HepG2 (cell line): ENCODE results near the gene LOX. TPM values are rescaled to one million over a fixed set of nuclear protein-coding genes. Genes with fewer than 3 reads are reported as not detected.
"Not testable (repeated sequence)": the region's sequence is repeated elsewhere in the genome, so short reads cannot be mapped to it uniquely, and the experiment has no call there.

ENCODE experiments used
- ATAC-seq: fragments of 200-7000 bp; cut with Tn5 transposase; 3 replicates; pipeline ENCODE4 v1.9.1; 2020; ENCODE audit warnings: mild to moderate bottlenecking, moderate library complexity
- BruUV-seq: library from RNA; stranded (reverse); fragments of 400-500 nt; replicated peaks from 2 replicates; lab custom pipeline; 2021; lab: Mats Ljungman, UMichigan
- CTCF ChIA-PET: fragments of 300-600 bp; formaldehyde crosslinking; extraction: SDS; loops from one replicate; lab custom pipeline; 2021; ENCODE audit warnings: low total read pairs, inconsistent platforms, low intra/inter-chr PET ratio; lab: Yijun Ruan, JAX
- POLR2A ChIA-PET: fragments of 350-600 bp; sonication (Branson Sonifier 250); formaldehyde crosslinking; loops from one replicate; lab custom pipeline; 2020; ENCODE audit warnings: antibody characterized with exemption, inconsistent platforms; lab: Yijun Ruan, JAX
- DNase-seq: peaks from one replicate; pipeline ENCODE4 v3.0.0-alpha.2; 2015; ENCODE audit warnings: low spot score
- FAIRE-seq: peaks from 3 replicates; lab custom pipeline; 2011; peaks lifted over from hg19 to GRCh38; lab: Jason Lieb, UNC
- H2AFZ ChIP-seq: one replicate; pipeline ENCODE4 v1.6.1; 2011; ENCODE audit warnings: low read length, inconsistent platforms
- H3K27ac ChIP-seq: fragments of 300-600 bp; 3 replicates; pipeline ENCODE4 v1.8.0; 2011; ENCODE audit warnings: mixed run types, mild to moderate bottlenecking, mixed read lengths, low read length, inconsistent platforms; ENCODE audit not compliant: insufficient read depth; ENCODE audit errors: extremely low read length
- H3K27me3 ChIP-seq, 2 experiments: fragments of 200-600 bp in 1 of 2; 2 replicates in 1 of 2; 3 replicates in 1 of 2; pipeline versions ENCODE4 v1.6.0 to v1.8.0; 2011; ENCODE audit warnings: low read length in 2 of 2, mild to moderate bottlenecking in 2 of 2, moderate library complexity in 2 of 2, inconsistent platforms in 1 of 2; ENCODE audit not compliant: insufficient read depth in 2 of 2, control insufficient read depth in 1 of 2
- H3K36me3 ChIP-seq, 2 experiments: fragments of 200-600 bp in 1 of 2; replicated peaks in 1 of 2; 2 replicates in 1 of 2; 3 replicates in 1 of 2; pipeline versions ENCODE4 v1.5.1 to v1.8.0; 2011; ENCODE audit warnings: low read length in 2 of 2, inconsistent platforms in 1 of 2; ENCODE audit not compliant: insufficient read depth in 2 of 2, control insufficient read depth in 1 of 2
- H3K4me1 ChIP-seq: 2 replicates; pipeline ENCODE4 v1.5.1; 2012; ENCODE audit warnings: low read length, inconsistent platforms; ENCODE audit not compliant: insufficient read depth
- H3K4me2 ChIP-seq: 2 replicates; pipeline ENCODE4 v1.6.0; 2011; ENCODE audit warnings: low read depth, low read length, inconsistent platforms
- H3K4me3 ChIP-seq, 3 experiments: fragments of 200-600 bp in 1 of 3; sonication (generic), shearing (Covaris generic) in 1 of 3; replicated peaks in 1 of 3; 2 replicates each; pipeline ENCODE4 v1.5.1; 2011 to 2016; ENCODE audit warnings: low read length in 3 of 3, inconsistent platforms in 2 of 3, low read depth in 2 of 3, mild to moderate bottlenecking in 2 of 3, control low read depth in 1 of 3, mixed read lengths in 1 of 3; ENCODE audit not compliant: insufficient read depth in 1 of 3
- H3K79me2 ChIP-seq: one replicate; pipeline ENCODE4 v1.6.1; 2011; ENCODE audit warnings: low read length, inconsistent platforms; ENCODE audit not compliant: insufficient read depth
- H3K9ac ChIP-seq: 2 replicates; pipeline ENCODE4 v1.6.0; 2011; ENCODE audit warnings: mild to moderate bottlenecking, low read depth, low read length, inconsistent platforms; ENCODE audit not compliant: insufficient read depth
- H3K9me3 ChIP-seq: 2 replicates; pipeline ENCODE4 v1.5.1; 2012; ENCODE audit warnings: mild to moderate bottlenecking, low read length
- H4K20me1 ChIP-seq: 2 replicates; pipeline ENCODE4 v1.6.0; 2011; ENCODE audit warnings: inconsistent platforms, mild to moderate bottlenecking, low read length, moderate library complexity; ENCODE audit not compliant: insufficient read depth
- MAFF ChIP-seq: IDR thresholded peaks from 2 replicates; pipeline ENCODE4 v1.6.1; 2011; ENCODE audit warnings: low read depth, low read length, improper control_type of control experiment
- MAFK ChIP-seq, 2 experiments: IDR thresholded peaks in 1 of 2; conservative IDR thresholded peaks in 1 of 2; 2 replicates each; pipeline ENCODE4 v1.6.1; 2011; ENCODE audit warnings: improper control_type of control experiment in 2 of 2, low read length in 2 of 2
- YY1 ChIP-seq: IDR thresholded peaks from 2 replicates; pipeline ENCODE4 v1.6.1; 2011; ENCODE audit warnings: low read length, low read depth, moderate library complexity, mild to moderate bottlenecking; ENCODE audit not compliant: insufficient read depth, insufficient replicate concordance
- ZNF296 ChIP-seq: sonication (generic); formaldehyde crosslinking; conservative IDR thresholded peaks from 2 replicates; pipeline ENCODE4 v1.5.0; 2020; ENCODE audit warnings: mild to moderate bottlenecking, missing genetic modification reagents
- WGBS: methylation state at CpG from one replicate; pipeline ENCODE4 v1.1.6; 2017; ENCODE audit warnings: low lambda C conversion rate; 5-methylcytosine and 5-hydroxymethylcytosine counted together
- in situ Hi-C: cut with HindIII; loops from 2 replicates; pipeline ENCODE4 v1.10.0; 2017; ENCODE audit warnings: low pct_unique_long_range_greater_than_20kb; ENCODE audit not compliant: extremely low pct_ligation_motif_present
- intact Hi-C: fragments of 100-400 bp; cut with micrococcal nuclease; formaldehyde crosslinking; loops from one replicate; pipeline ENCODE4 v1.10.0; 2022; ENCODE audit not compliant: unreplicated experiment
- polyA plus RNA-seq, 8 experiments: library from polyadenylated mRNA; depleted of rRNA in 3 of 8; stranded (reverse) in 7 of 8; unstranded in 1 of 8; fragments of >200 nt; fragmentation: Illumina TruSeq in 4 of 8; extraction: Trizol in 4 of 8; gene quantifications; 2 replicates each; pipeline versions ENCODE4 v1.2.1 to v1.2.3, GENCODE V29; 2011 to 2016; ENCODE audit warnings: low read depth in 4 of 8, missing spikeins in 1 of 8, mixed read lengths in 1 of 8; ENCODE audit not compliant: insufficient read depth in 1 of 8
- total RNA-seq, 5 experiments: library from RNA; depleted of rRNA; stranded (reverse); fragments of >200 nt; fragmentation: Illumina TruSeq; extraction: Trizol; gene quantifications; 2 replicates each; pipeline ENCODE4 v1.2.3, GENCODE V29; 2016; ENCODE audit warnings: low read depth in 1 of 5

The LOX gene
- total and polyA plus RNA-seq, 2 of the 13 experiments (the other 11 are each of a cell fraction or from before 2014, with no cell fraction given) = 0.73 to 173 TPM

DNA sequence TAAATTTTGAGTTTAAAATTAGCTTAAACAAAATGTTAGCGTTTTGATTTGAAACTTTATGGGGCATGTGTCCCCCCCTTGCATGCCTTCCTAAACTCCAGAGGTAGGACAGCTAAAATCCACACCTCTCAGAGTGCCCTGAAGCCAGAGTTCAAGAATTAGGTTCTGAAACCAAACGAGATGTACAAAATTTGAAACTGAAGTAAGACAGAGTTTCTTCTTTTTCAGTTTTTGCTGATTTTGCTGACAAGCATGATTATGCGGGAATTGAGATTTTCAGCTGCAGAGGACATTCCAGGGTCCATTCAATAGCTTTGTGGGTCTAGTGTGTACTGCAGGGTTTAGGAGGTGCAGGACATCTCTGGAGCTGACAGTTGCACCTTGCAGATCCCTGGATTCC, 17.1 kb upstream of the LOX start:
- no peak overlapping the region for H2AFZ ChIP-seq
- no peaks in the 10 kb centered on the region for H3K36me3 ChIP-seq
- H3K27me3 ChIP-seq = no peaks in the 10 kb centered on the region
- H3K9ac ChIP-seq = no peak overlapping the region
- no peaks in the 10 kb centered on the region for H3K4me1 ChIP-seq
- no peaks in the 10 kb centered on the region for H4K20me1 ChIP-seq
- DNase-seq = no peak
- no peak for FAIRE-seq
- WGBS = 24% methylated on average over 3 of the region's 3 CpGs
- ChIA-PET POLR2A (no interaction called here), CTCF (no interaction called here)
- TF ChIP-seq MAFF (peak; percentile 58), ZNF296 (CRISPR knock-in tag) (no peak), MAFK (conservative IDR thresholded peaks at IDR 0.05 in 1 of 2, IDR thresholded peaks at IDR 0.05 in 1 of 2; ENCODE audit: low read length in 2 of 2) (peak; percentile 69 to 82), YY1 (no peak)
- intact Hi-C loops (no loop called here), in situ Hi-C loops (no loop called here)
- H3K79me2 ChIP-seq = no peaks in the 10 kb centered on the region
- H3K4me2 ChIP-seq = no peak overlapping the region
- ATAC-seq = no peak
- H3K9me3 ChIP-seq = no peaks in the 10 kb centered on the region
- H3K27ac ChIP-seq = no peak overlapping the region
- no peak overlapping the region for H3K4me3 ChIP-seq
- no TSS peak for BruUV-seq

DNA sequence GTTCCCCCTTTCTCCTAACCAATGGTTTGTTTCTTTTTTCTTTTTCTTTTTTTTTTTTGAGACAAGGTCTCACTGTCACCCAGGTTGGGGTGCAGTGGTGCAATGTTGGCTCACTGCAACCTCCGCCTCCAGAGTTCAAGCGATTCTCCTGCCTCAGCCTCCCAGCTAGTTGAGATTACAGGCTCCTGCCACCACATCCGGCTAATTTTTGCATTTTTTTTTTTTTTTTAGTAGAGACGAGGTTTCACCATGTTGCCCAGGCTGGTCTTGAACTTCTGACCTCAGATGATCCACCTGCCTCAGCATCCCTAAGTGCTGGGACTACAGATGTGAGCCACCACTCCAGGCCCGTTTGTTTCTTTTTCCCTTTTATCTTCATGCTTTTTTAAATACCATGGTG, 16.2 kb upstream of the LOX start:
- H3K4me3 ChIP-seq, H3K27ac ChIP-seq, ATAC-seq, BruUV-seq, H3K9me3 ChIP-seq, H3K36me3 ChIP-seq, H3K9ac ChIP-seq, FAIRE-seq, H3K79me2 ChIP-seq, CTCF ChIA-PET, H3K27me3 ChIP-seq, DNase-seq, POLR2A ChIA-PET, H4K20me1 ChIP-seq, in situ Hi-C loops, H3K4me1 ChIP-seq, intact Hi-C loops, H3K4me2 ChIP-seq, H2AFZ ChIP-seq: not testable (repeated sequence)
- WGBS = 47% methylated on average over 5 of the region's 5 CpGs
